ENCODE data around the gene CYBC1. TPM values are rescaled to one million over a fixed set of nuclear protein-coding genes. Genes with fewer than 3 reads are reported as not detected.

The CYBC1 gene
- total and polyA plus RNA-seq, 2 of the 4 experiments (the other 2 are of a cell fraction), result 75.1 to 76.7 TPM

DNA sequence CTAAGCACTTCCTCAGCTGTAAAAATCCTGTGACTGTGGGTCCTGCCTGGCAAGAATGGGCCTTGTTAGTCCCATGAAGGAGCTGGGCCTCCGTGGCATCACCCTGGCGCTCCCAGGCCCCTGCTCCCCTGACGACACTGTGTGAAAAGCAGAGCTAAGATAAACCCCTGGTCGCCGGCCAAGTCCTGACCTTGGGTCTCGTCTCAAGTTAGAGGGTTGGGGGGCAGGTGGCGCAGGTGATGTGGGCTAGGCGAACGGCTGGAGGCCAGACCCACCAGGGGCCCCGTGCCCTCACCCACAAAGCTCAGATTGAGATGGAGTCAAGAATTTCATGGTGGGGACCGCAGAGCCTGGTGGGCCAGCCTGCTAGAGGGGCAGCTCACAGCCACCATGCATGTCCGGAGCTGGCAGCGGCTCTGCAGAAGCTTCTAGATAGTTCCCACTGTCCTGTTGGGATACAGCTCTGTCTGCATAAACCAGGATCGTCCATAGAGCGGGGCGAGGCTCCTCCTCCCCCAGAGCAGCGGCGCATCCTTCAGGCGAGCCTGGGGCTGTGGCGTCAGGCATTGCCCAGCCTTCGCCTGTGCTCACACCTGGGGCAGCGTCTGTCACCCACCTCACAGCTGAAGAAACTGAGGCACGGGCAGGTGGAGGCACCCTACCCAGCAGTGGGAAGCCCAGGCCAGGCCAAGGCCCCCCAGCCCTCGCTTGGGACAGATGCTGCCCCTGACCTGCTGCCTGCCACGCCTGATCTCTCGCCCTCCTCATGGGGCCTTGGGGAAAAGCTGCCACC, 12.0 kb downstream of the CYBC1 start:
- Histone ChIP-seq H2AFZ (replicated peaks; ENCODE audit: low read length, poor library complexity) (no peak overlapping the region), H4K20me1 (ENCODE audit: insufficient read depth, low read length) (peaks cover 13% of the 10 kb centered on the region; the same call in 1 of the 2 replicates), H4K91ac (ENCODE audit: insufficient read depth, low read depth, low read length) (no peak overlapping the region), H4K5ac (ENCODE audit: low read depth, low read length) (no peak overlapping the region), H2BK20ac (ENCODE audit: low read depth, low read length) (no peak overlapping the region), H3K4me1 (ENCODE audit: control insufficient read depth, insufficient read depth, low read length) (peaks cover 3% of the 10 kb centered on the region), H2BK120ac (ENCODE audit: low read depth, low read length) (no peak overlapping the region), H2AK9ac (replicated peaks; ENCODE audit: low read depth, low read length, poor library complexity) (no peak overlapping the region), H2BK5ac (ENCODE audit: low read depth, low read length, poor library complexity, severe bottlenecking) (no peak overlapping the region), H2AK5ac (ENCODE audit: low read depth, low read length) (no peak overlapping the region), H3K27me3 (ENCODE audit: control insufficient read depth, insufficient read depth, low read length) (no peaks in the 10 kb centered on the region), H3K23ac (ENCODE audit: low read depth, low read length) (no peak overlapping the region), H3K18ac (ENCODE audit: low read depth, low read length) (no peak overlapping the region), H3K9ac (ENCODE audit: low read depth, low read length) (no peak overlapping the region), H3K4ac (ENCODE audit: low read depth, low read length) (no peak overlapping the region), H3K4me3 (ENCODE audit: insufficient read depth, low read depth, low read length) (no peak overlapping the region), H3K79me1 (ENCODE audit: low read depth in 1 of 2, low read length in 2 of 2) (no peaks in the 10 kb centered on the region), H3K14ac (replicated peaks; ENCODE audit: low read depth, low read length) (no peak overlapping the region), H3K36me3 (ENCODE audit: control insufficient read depth, insufficient read depth, low read length) (peaks cover 22% of the 10 kb centered on the region), H3K56ac (ENCODE audit: extremely low read depth, insufficient read depth, low read length) (no peak overlapping the region), H2BK15ac (ENCODE audit: low read depth, low read length) (no peak overlapping the region), H3K9me1 (ENCODE audit: insufficient read depth, low read length) (no peaks in the 10 kb centered on the region; the same call in 1 of the 2 replicates), H3K9me3 (ENCODE audit: control insufficient read depth, insufficient read depth, low read length) (no peaks in the 10 kb centered on the region), H3K27ac (ENCODE audit: insufficient read depth, low read length) (no peak overlapping the region), H4K8ac (ENCODE audit: low read depth in 2 of 2, low read length in 2 of 2) (no peak overlapping the region), H3K4me2 (ENCODE audit: low read depth, low read length) (no peak overlapping the region)
- BruUV-seq (replicated peaks), result no TSS peak
- in situ Hi-C loops (cut with MboI; ENCODE audit: low sequenced_read_pairs) (no loop called here), dilution Hi-C loops (cut with HindIII; ENCODE audit: low sequenced_read_pairs, unreplicated experiment) (no loop called here), intact Hi-C loops (cut with micrococcal nuclease) (no loop called here)
- TF ChIP-seq CHD1 (IDR thresholded peaks at IDR 0.05; ENCODE audit: low read depth, low read length), result no peak
- TF ChIP-seq, protein P1, sequence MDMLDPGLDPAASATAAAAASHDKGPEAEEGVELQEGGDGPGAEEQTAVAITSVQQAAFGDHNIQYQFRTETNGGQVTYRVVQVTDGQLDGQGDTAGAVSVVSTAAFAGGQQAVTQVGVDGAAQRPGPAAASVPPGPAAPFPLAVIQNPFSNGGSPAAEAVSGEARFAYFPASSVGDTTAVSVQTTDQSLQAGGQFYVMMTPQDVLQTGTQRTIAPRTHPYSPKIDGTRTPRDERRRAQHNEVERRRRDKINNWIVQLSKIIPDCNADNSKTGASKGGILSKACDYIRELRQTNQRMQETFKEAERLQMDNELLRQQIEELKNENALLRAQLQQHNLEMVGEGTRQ (IDR thresholded peaks at IDR 0.05; ENCODE audit: low read depth, low read length), result no peak
- TF ChIP-seq NFE2L2 (IDR thresholded peaks at IDR 0.05; ENCODE audit: low read depth, low read length), result no peak
- no peak for TF ChIP-seq BHLHE40 (IDR thresholded peaks at IDR 0.05; ENCODE audit: low read depth, low read length)
- TF ChIP-seq, protein P2, sequence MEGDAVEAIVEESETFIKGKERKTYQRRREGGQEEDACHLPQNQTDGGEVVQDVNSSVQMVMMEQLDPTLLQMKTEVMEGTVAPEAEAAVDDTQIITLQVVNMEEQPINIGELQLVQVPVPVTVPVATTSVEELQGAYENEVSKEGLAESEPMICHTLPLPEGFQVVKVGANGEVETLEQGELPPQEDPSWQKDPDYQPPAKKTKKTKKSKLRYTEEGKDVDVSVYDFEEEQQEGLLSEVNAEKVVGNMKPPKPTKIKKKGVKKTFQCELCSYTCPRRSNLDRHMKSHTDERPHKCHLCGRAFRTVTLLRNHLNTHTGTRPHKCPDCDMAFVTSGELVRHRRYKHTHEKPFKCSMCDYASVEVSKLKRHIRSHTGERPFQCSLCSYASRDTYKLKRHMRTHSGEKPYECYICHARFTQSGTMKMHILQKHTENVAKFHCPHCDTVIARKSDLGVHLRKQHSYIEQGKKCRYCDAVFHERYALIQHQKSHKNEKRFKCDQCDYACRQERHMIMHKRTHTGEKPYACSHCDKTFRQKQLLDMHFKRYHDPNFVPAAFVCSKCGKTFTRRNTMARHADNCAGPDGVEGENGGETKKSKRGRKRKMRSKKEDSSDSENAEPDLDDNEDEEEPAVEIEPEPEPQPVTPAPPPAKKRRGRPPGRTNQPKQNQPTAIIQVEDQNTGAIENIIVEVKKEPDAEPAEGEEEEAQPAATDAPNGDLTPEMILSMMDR (conservative IDR thresholded peaks at IDR 0.05; ENCODE audit: low read depth, low read length), result no peak
- TF ChIP-seq RAD21 (IDR thresholded peaks at IDR 0.05; ENCODE audit: low read length), result no peak
- CTCF ChIA-PET, result no interaction called here
- 91% methylated on average over 7 of the region's 26 CpGs; no CpG with 5 or more reads in 1 of the 2 experiments for WGBS, 2 experiments (ENCODE audit: extremely low coverage in 2 of 2, insufficient read length in 1 of 2)
- POLR2A ChIA-PET (ENCODE audit: unreplicated experiment), result no interaction called here
- DNase-seq (no peak), ATAC-seq (ENCODE audit: low read depth) (no peak)

Measured in IMR-90 (cell line).